GM21515 (cell line): ENCODE results near the gene PRKCD.

Experiments
- ATAC-seq: cut with Tn5 transposase; IDR thresholded peaks from one replicate; pipeline ENCODE4 v1.9.1; 2021; ENCODE audit not compliant: unreplicated experiment

Gene PRKCD

DNA sequence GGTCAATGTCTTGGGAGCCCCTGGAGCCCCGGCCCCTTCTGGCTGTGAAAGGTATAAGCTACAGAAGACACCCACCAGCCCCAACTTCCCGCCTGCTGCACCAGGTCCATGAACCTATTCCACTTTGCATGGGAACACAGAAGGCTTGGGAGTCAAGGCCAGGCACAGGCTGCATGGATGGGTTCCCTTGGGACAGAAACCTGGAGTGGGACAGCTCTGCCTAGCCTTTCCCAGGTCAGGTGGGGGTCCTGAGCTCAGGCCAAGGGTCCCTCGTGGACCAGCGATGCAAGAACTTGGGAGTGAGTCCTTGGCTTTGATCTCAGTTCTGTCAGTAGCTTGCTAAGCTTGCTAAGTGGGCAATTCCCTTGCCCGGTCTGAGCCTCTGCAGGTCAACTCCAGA, 69.8 kb downstream of the PRKCD start:
- no peak for ATAC-seq

DNA sequence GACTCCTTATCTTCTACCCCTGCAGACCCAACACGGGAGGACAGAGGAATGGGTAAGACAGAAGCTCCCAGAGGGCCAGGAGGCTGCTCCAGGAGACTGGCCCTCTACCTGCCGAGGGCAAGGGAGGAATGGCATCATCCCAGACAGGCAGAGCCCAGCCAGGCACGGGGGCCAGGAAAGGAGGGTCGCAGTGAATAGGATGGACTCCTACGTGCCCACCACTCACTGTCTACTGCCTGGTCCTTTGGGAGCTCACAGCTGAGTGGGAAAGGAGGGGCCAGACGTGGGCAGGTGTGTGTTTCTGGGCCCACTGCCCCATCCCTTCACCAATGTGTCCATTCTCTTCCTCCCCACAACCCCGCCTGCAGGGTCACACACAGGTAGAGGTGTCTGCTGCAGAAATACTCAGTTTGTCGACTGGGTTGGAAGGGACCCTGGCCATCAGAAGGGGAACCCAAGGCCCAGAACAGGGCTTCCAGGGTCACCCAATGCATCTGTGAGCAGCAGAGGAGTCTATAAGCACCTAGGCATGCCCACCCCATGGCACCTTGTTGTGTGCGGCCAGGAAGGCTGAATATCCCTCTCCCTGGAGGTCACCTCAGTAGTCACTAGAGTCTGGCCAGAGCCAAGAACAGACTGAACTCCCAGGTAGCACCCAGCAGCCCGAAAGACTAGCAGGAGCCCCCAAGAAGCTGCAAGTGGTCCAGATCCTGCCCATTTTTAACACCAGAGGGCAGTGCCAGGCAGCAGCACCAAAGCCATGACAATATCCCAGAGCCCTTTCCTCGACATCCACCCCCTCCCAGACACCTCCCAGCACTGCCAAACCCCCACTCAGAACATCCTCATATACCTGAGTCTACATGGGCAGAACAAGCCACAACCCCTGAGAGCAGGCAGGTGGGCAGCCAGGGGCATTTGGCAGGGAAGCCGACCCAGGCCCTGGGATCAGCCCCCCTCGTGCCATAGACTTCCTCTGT, 70.8 kb downstream of the PRKCD start:
- ATAC-seq, result no peak

DNA sequence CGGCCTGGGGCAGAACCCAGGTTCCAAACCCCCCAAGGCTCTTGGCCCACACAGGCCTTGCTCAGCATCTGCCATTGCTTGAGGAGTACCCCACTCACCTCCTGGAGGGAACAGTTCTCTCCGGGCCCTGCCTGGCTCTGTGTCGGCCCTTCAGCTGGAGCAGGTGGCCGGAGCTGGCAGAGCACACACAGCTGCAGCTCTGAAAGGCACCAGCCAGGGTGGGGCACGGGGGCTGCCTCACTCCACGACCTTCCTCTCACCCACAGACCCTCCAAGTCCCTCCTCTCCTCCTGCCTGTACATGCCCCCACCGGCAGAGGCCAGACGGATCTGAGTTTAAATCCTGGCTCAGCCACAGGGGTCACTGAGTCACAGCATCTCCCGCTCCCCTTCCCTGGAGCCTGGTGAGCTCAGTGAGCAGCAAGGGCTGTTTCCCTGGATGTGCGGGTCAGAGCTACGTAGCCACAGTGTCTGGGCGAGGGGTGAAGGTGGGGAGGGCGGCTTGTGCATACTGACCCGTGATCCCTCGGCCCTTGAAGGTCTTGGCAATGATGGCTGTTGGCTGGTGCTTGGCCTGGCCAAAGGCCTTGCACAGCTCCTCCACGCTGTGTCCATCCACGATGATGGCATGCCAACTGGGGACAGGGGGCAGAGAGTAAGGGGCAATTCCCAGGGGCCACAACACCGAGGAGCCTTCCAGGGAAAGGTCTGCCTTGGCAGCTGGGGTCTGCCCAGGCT, 71.8 kb downstream of the PRKCD start:
- no peak for ATAC-seq

DNA sequence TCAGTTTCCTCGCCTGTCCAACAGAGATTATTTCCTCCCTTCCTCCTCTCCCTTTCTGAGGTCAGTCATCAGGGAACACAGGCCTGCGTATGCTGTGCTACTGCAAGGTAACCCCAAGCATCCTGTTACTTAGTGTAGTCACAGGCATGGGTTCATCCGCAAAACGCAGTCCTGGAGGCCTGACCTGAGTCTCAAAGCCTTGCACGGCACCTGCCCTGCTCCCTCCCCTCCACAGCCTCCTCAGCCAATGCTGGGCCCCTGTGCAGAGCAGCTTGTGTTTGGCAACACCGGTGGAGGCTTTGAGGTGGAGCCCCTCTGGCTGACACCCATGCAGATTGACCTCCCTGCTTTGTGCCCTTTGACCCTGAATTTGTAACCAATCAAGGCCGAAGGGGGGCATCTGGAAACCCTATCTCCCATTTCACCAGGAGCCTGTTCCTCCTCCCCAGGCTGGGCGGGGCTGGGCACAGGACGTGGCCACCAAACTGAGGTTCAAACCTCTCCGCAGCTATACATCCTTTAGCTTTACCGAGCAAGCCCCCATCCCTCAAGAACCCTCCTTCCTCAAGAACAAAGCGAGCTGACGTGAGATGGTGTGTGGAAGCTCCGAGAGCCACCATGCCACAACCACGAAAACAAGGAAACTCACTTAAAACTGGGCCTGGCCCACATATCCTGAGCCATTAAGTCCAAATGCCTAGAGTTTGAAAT, 73.3 kb downstream of the PRKCD start:
- ATAC-seq, result no peak

DNA sequence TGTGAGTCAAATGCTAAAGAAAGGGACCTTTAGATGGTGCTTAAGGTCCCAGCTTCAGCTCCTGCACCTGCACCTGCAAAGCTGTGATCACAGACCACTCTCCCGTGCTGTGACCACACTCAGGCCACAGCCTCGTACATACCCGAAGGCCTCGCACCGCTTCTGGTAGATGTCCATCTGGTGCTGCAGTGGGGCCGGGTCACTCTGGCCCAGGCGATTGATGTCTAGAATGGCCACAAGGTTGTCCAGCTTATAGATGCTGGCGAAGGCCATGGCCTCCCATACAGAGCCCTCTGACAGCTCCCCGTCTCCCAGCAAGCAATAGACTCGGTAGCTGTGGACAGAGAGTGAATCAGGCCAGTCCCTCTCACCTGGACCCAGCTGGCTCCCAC, 73.8 kb downstream of the PRKCD start:
- ATAC-seq, result no peak

DNA sequence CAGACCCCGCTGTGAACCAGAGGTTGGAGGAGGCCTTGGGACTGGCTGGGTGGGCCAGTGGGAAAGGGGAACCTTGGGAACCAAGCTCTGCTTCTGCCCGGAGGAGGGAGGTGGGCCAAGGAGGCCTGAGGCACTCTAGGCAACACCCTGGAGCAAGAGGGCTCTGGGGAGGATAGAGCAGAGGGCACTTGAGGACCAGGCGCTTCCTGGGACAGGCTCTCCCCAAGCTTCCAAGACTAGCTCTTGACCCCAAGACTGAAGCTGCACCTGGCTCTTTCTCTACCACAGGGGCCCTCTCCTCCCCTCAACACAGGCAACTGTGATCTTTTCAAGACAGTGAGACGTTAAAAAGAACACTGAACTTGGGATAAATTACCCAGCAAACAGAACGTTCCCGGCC, 74.5 kb downstream of the PRKCD start:
- ATAC-seq, result no peak

DNA sequence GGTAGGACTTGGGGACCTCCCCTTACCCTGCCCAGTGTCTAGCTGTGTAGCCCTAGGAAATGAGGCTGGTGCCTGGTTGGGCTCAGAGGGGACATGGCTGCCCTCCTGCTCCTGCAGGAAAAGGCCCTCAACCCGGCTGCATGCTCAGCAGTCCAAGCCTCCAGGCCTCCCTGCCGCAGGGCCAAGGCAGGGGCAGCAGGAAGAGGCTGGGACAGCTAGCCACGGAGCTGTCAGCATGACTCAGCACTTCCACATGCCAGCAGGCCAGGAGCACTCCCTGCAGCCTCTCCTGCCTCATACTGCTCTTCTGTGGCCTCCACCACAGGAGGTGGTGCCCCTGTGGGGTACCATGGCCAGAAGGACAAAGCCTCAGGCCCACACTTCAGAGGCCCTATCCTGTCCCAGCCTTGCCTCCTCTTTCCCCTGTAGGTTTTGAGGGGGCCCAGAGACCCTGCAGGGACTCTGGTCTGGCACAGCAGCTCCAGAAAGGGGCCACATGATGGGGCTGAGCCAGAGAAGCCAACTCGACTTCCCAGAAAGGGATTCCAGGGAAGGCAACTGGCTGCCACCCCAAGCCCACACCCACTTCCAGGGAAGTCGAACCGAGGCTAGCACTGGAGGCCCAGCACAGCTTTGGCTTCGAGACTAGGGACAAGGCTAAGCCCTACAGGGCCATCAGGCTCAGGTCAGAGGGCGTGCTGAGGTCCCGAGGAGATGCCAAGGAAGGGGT, 75.3 kb downstream of the PRKCD start:
- ATAC-seq, result no peak

DNA sequence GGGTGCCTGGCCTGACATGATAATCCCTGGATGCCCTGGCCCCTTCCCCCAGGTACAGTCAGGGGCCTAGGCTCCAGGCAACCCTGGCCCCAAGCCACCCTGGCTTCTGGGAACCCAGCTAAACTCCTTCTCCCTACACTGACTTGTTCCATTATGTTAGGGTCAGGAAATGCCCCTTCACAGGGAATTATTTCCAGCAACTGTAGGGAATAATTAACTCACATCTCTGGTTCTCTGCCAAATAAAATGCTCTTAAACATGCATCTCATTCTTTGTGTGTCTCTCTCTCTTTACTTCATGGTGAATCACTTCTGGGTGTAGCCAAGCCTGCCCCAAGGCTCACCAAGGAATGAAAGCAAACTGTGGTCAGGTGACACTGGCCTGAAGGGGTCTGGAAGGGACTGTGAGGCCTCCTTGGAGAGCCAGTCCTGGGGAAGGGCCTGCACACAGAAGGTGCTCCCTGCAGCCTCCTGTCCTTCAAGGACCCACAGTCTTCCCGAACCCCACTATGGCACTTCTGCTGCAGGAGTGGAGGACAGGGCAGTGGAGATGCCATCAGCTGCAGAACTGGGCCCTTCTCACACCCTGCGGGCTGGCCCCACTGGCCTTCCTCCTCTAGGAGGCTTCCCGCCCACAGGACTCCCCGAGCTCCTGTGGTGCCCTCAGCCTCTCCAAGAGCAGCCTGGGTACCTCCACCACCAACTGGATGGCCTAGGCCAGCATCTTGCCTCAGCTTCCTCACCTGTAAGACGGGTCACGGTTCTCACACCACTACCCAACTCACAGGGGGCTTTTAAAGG, 77.2 kb downstream of the PRKCD start:
- ATAC-seq, result no peak

DNA sequence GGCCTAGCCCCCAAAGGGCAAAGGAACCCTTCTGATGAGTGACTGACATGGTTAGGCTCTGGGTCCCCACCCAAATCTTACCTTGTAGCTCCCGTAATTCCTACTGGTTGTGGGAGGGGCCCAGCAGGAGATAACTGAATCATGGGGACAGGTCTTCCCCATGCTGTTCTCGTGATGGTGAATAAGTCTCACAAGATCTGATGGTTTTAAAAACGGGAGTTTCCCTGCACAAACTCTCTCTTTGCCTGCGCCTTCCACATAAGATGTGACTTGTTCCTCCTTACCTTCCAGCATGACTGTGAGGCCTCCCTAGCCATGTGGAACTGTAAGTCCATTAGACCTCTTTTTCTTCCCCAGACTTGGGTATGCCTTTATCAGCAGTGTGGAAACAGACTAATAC, 77.9 kb downstream of the PRKCD start:
- no peak for ATAC-seq

DNA sequence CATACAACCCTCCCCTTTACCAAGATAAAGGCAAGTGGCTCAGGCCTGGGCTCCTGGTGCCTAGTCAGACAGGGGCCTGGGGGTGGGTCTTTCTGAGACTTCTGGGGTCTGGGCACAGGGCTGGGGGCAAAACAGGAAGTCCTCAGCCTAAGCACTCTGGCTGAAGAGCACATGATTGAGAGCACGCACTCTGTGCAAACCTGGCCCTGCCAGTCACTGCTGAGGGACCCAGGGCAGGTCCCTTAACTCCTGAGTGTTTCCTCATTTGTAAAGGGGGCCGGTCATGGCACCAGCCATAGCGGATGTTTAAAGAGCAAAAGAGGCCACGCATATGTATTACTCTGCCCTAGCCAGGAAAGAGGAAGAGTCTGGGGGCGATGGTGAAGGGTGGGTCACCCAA, 78.8 kb downstream of the PRKCD start:
- ATAC-seq, result no peak

DNA sequence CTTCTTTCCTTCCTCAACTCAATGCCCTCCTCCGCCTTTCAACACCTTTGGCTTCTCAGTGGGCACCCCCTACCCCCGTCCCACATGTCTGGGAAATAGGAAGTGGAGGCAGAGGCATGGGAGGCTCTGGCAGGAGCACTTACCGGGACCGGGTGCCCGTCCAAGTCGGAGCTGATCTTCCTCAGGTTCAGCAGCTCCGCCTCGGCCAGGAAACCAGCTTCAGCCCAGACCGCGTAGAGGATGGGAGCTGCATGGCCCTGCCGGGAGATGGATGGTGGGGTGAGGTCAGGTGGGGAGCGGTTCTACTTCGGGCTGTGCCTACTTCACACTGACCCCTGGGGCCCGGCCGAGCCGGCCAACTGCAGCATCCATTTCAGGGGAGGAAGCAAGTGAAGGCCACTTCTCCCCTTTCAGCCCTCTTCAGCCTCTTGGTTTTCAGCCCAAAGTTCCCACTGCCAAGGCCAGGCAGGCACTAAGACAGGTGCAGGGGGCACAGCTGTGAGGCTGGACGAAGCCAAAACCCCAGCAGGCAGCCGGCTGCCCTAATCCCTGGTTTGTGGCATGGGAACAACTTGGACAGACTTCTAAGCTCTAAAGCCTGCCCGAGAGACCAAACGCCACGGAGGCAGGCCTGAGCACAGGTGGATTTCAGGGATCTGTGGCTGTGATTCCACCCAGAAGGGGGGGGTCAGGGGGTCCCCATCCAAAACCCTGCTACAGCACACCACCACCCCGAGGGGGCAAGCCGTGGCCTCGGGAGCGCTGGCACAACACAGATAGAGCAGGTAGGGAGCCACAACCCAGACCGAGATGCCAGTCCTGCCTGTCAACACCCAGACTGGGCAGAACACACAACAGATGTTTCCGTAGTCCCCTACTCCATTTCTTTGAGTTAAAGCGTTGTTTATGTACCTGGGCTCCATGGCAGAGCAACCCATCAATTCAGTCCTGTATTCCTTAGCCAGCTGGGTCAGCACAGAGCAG, 80.3 kb downstream of the PRKCD start:
- no peak for ATAC-seq

DNA sequence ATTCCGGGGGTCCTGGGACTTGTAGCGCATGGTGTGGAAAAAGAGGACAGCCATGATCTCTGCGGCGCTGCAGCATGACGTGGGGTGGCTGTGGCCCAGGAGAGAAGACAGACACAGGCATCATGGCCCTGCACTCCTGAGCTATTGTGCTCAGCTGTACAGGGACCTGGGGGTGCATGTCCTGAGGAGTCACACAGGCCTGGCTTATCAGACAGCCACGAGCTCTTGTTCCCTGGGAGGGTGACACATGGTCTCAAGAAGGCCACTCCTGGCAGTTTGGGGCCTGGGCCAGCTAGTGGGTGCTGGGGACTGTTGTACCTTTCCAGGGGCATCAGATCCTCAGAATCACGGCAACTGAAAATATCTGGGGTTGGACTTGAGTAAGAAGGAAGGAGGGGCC, 81.1 kb downstream of the PRKCD start:
- no peak for ATAC-seq
